K562 (cell line): ENCODE measurements around the gene RESF1. TPM values are rescaled to one million over a fixed set of nuclear protein-coding genes. Genes with fewer than 3 reads are reported as not detected.

Experiments
- CHD4 ChIP-seq: fragments of 200-600 bp; sonication (generic); IDR thresholded peaks from 3 replicates; pipeline ENCODE4 v1.6.1; 2012; ENCODE audit warnings: low read depth, mild to moderate bottlenecking, mixed read lengths, low read length, inconsistent platforms; ENCODE audit not compliant: insufficient read depth, insufficient replicate concordance, poor library complexity, severe bottlenecking
- HDAC3 ChIP-seq: fragments of 450-650 bp; IDR thresholded peaks from 2 replicates; pipeline ENCODE4 v1.6.1; 2018; ENCODE audit warnings: borderline replicate concordance, mild to moderate bottlenecking, moderate library complexity; ENCODE audit not compliant: partially characterized antibody
- HEY1 ChIP-seq: fragments of 250-450 bp; sonication (Bioruptor Pico); IDR thresholded peaks from 2 replicates; pipeline ENCODE4 v1.5.0; 2020; ENCODE audit warnings: mild to moderate bottlenecking, moderate library complexity, borderline replicate concordance
- KDM1A ChIP-seq, 2 experiments: fragments of 450-650 bp; IDR thresholded peaks; 2 replicates each; pipeline ENCODE4 v1.6.1; 2016; ENCODE audit warnings: mild to moderate bottlenecking in 2 of 2
- MCM5 ChIP-seq: fragments of 450-650 bp; IDR thresholded peaks from 2 replicates; pipeline ENCODE4 v1.6.1; 2016; ENCODE audit warnings: low read depth
- MYC ChIP-seq, 2 experiments: fragments of 250-450 bp in 1 of 2; sonication (Bioruptor Pico) in 1 of 2; IDR thresholded peaks; 2 replicates each; pipeline versions ENCODE4 v1.5.1 to v1.6.1; 2012 to 2021; ENCODE audit warnings: low read depth in 2 of 2, borderline replicate concordance in 1 of 2, improper control_type of control experiment in 1 of 2, low read length in 1 of 2, mild to moderate bottlenecking in 1 of 2, moderate library complexity in 1 of 2
- NFATC3 ChIP-seq: fragments of 450-650 bp; IDR thresholded peaks from 2 replicates; pipeline ENCODE4 v1.6.1; 2017; ENCODE audit warnings: mild to moderate bottlenecking
- RERE ChIP-seq: sonication (generic); formaldehyde crosslinking; IDR thresholded peaks from 2 replicates; pipeline ENCODE4 v1.8.0; 2023; ENCODE audit warnings: missing genetic modification reagents, mild to moderate bottlenecking, borderline replicate concordance
- SAFB2 ChIP-seq: fragments of 200-400 bp; formaldehyde crosslinking; IDR thresholded peaks from 2 replicates; pipeline ENCODE4 v1.6.1; 2018; ENCODE audit warnings: borderline replicate concordance, low read length, low read depth, moderate library complexity; ENCODE audit not compliant: severe bottlenecking
- SOX6 ChIP-seq: fragments of 450-650 bp; IDR thresholded peaks from 2 replicates; pipeline ENCODE4 v1.6.1; 2014; ENCODE audit warnings: mild to moderate bottlenecking
- USF1 ChIP-seq: sonication (generic); formaldehyde crosslinking; IDR thresholded peaks from 2 replicates; pipeline ENCODE4 v1.9.0; 2022; ENCODE audit warnings: mild to moderate bottlenecking, missing genetic modification reagents
- ZBTB1 ChIP-seq: sonication (generic); formaldehyde crosslinking; IDR thresholded peaks from 2 replicates; pipeline ENCODE4 v1.8.1; 2023; ENCODE audit warnings: missing genetic modification reagents, low read depth, mild to moderate bottlenecking, borderline replicate concordance
- ZEB2 ChIP-seq: fragments of 450-650 bp; IDR thresholded peaks from 2 replicates; pipeline ENCODE4 v1.6.1; 2016
- ZNF12 ChIP-seq: sonication (generic); formaldehyde crosslinking; IDR thresholded peaks from 2 replicates; pipeline ENCODE4 v1.4.0; 2020; ENCODE audit warnings: mild to moderate bottlenecking, missing genetic modification reagents
- ZNF197 ChIP-seq: fragments of 200-800 bp; sonication (Bioruptor generic); IDR thresholded peaks from 2 replicates; pipeline ENCODE4 v1.6.1; 2016; ENCODE audit warnings: low read depth, missing genetic modification characterization, missing compliant biosample characterization
- ZNF395 ChIP-seq: fragments of 200-800 bp; sonication (Bioruptor generic); IDR thresholded peaks from 2 replicates; pipeline ENCODE4 v1.6.1; 2017; ENCODE audit warnings: missing genetic modification characterization, missing compliant biosample characterization
- ZNF445 ChIP-seq: fragments of 250-450 bp; sonication (Bioruptor Pico); IDR thresholded peaks from 2 replicates; pipeline ENCODE4 v1.4.0; 2020; ENCODE audit warnings: low read depth, mild to moderate bottlenecking, moderate library complexity
- ZNF586 ChIP-seq: fragments of 450-650 bp; formaldehyde crosslinking; conservative IDR thresholded peaks from 2 replicates; pipeline ENCODE4 v1.4.0; 2020; ENCODE audit warnings: mild to moderate bottlenecking, moderate library complexity
- ZNF695 ChIP-seq: fragments of 450-650 bp; formaldehyde crosslinking; IDR thresholded peaks from 2 replicates; pipeline ENCODE4 v1.4.0; 2020; ENCODE audit warnings: mild to moderate bottlenecking, moderate library complexity
- ZSCAN32 ChIP-seq: fragments of 450-650 bp; formaldehyde crosslinking; IDR thresholded peaks from 2 replicates; pipeline ENCODE4 v1.4.0; 2020; ENCODE audit warnings: mild to moderate bottlenecking, moderate library complexity
- polyA plus RNA-seq, 8 experiments: library from polyadenylated mRNA; depleted of rRNA in 4 of 8; stranded (reverse) in 5 of 8; unstranded in 3 of 8; fragments of >200 nt; fragmentation: Nextera tagmentation in 2 of 8; fragmentation: Illumina TruSeq in 1 of 8; extraction: Ambion mirVana in 2 of 8; extraction: Trizol in 1 of 8; gene quantifications; 2 replicates each; pipeline versions ENCODE4 v1.2.1 to v1.2.3, GENCODE V29; 2011 to 2014; ENCODE audit warnings: inconsistent platforms in 1 of 8, missing spikeins in 1 of 8
- total RNA-seq, 7 experiments: library from RNA; depleted of rRNA in 6 of 7; stranded (reverse); fragments of >200 nt in 6 of 7; fragmentation: Illumina TruSeq in 2 of 7; extraction: Trizol in 2 of 7; gene quantifications; 2 replicates each; pipeline versions ENCODE4 v1.2.1 to v1.2.3, GENCODE V29; 2011 to 2021; ENCODE audit warnings: low replicate concordance in 1 of 7

Gene RESF1
- total and polyA plus RNA-seq, 9 of the 15 experiments (the other 6 are each of a cell fraction or from before 2014, with no cell fraction given): 21.5 to 121 (median 53.6) TPM

GRCh38 chr12:32005496-32006125, 46.4 kb downstream of the RESF1 start (continued):
- TF ChIP-seq CHD4: no peak
- no peak for TF ChIP-seq MCM5
- TF ChIP-seq ZNF586 (CRISPR knock-in tag): no peak; the same call in 1 of the 2 replicates
- peak; percentile 97 for TF ChIP-seq HDAC3
- no peak for TF ChIP-seq ZSCAN32 (CRISPR knock-in tag)
- no peak for TF ChIP-seq ZNF695 (CRISPR knock-in tag)
- no peak for TF ChIP-seq ZNF12
- peak; percentile 98 for TF ChIP-seq ZEB2
- peak; percentile 83; the same call in 1 of the 2 replicates for TF ChIP-seq NFATC3
- TF ChIP-seq SAFB2: no peak
- TF ChIP-seq HEY1 (CRISPR knock-in tag): peak; percentile 99
- peak; percentile 93 for TF ChIP-seq ZNF197 (CRISPR knock-in tag)
- peak; percentile 65 for TF ChIP-seq USF1 (CRISPR knock-in tag)
- TF ChIP-seq ZNF445 (CRISPR knock-in tag): peak; percentile 56; the same call in 1 of the 2 replicates
- peak; percentile 97 to 98 for TF ChIP-seq KDM1A (IDR thresholded peaks at IDR 0.05)
- TF ChIP-seq ZNF395: peak; percentile 98
- TF ChIP-seq ZBTB1 (CRISPR knock-in tag): no peak
- peak; percentile 82 for TF ChIP-seq MYC (IDR thresholded peaks at IDR 0.05; ENCODE audit: low read depth, low read length)
- no peak for TF ChIP-seq MYC (CRISPR knock-in tag; IDR thresholded peaks at IDR 0.05; ENCODE audit: borderline replicate concordance, low read depth)
- TF ChIP-seq RERE (CRISPR knock-in tag): peak; percentile 60; the same call in 1 of the 2 replicates
- TF ChIP-seq SOX6: peak; percentile 99
